ENCODE measurements around the gene ADGRV1.

DNA sequence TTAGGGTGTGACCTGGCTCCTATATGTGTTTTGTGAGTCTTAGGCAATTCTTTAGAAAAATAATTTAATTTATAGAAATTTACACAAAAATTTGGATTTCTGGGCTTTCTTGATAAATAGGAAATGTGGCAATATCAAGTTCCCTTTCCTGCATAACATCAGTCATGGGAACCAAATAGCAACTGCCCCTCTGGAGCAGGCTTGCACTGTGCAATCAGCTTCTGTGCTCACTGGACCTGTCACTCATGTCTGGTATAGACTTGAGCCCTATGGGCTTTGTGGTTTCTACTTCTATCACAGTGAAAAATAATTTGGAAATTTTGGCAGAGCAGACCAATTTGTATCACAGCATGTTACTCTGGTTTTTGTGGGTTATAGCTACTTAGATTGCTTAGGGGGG, 131.7 kb downstream of the ADGRV1 start:
- TF ChIP-seq, protein P1, sequence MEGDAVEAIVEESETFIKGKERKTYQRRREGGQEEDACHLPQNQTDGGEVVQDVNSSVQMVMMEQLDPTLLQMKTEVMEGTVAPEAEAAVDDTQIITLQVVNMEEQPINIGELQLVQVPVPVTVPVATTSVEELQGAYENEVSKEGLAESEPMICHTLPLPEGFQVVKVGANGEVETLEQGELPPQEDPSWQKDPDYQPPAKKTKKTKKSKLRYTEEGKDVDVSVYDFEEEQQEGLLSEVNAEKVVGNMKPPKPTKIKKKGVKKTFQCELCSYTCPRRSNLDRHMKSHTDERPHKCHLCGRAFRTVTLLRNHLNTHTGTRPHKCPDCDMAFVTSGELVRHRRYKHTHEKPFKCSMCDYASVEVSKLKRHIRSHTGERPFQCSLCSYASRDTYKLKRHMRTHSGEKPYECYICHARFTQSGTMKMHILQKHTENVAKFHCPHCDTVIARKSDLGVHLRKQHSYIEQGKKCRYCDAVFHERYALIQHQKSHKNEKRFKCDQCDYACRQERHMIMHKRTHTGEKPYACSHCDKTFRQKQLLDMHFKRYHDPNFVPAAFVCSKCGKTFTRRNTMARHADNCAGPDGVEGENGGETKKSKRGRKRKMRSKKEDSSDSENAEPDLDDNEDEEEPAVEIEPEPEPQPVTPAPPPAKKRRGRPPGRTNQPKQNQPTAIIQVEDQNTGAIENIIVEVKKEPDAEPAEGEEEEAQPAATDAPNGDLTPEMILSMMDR (IDR thresholded peaks at IDR 0.05) = no peak
- no peak for TF ChIP-seq POLR2A (IDR thresholded peaks at IDR 0.05)

All from thyroid gland (tissue), 4 donors.